ENCODE results near the gene TRDMT1.
A peak's percentile ranks its signal among the peaks of the same experiment; 100 is the strongest.

The TRDMT1 gene

GRCh38 chr10:17200912-17201793 is at the start of gene TRDMT1:
TSS of gene TRDMT1 (minus strand) at chr10:17201672. CDS start at chr10:17201634, 38 bp downstream.
- peak; percentile 83 for DNase-seq (ENCODE audit: low read depth in 2 of 2)

GRCh38 chr10:17250736-17251135 is 49.3 kb upstream of the TRDMT1 start:
- no peak for DNase-seq (ENCODE audit: low read depth in 2 of 2)

GRCh38 chr10:17249820-17250219 is 48.3 kb upstream of the TRDMT1 start:
- no peak for DNase-seq (ENCODE audit: low read depth in 2 of 2)

- DNase-seq (ENCODE audit: low read depth in 2 of 2): no peak
Measured at GRCh38 chr10:17248964-17249363, 47.5 kb upstream of the TRDMT1 start.

- DNase-seq (ENCODE audit: low read depth in 2 of 2): no peak
Measured at GRCh38 chr10:17247210-17247609, 45.7 kb upstream of the TRDMT1 start.

GRCh38 chr10:17244700-17245365 is 43.4 kb upstream of the TRDMT1 start:
- no peak for DNase-seq (ENCODE audit: low read depth in 2 of 2)

- DNase-seq (ENCODE audit: low read depth in 2 of 2): no peak
Measured at GRCh38 chr10:17241611-17242333, 40.3 kb upstream of the TRDMT1 start.

GRCh38 chr10:17240616-17241015 is 39.1 kb upstream of the TRDMT1 start:
- no peak for DNase-seq (ENCODE audit: low read depth in 2 of 2)

- DNase-seq (ENCODE audit: low read depth in 2 of 2): no peak
Measured at GRCh38 chr10:17240096-17240495, 38.6 kb upstream of the TRDMT1 start.

- DNase-seq (ENCODE audit: low read depth in 2 of 2): no peak
Measured at GRCh38 chr10:17239345-17240085, 38.0 kb upstream of the TRDMT1 start.

GRCh38 chr10:17238445-17239291 is 37.2 kb upstream of the TRDMT1 start:
- peak; percentile 79 to 82 for DNase-seq (ENCODE audit: low read depth in 2 of 2)

GRCh38 chr10:17237915-17238444 is 36.5 kb upstream of the TRDMT1 start:
- no peak for DNase-seq (ENCODE audit: low read depth in 2 of 2)

- DNase-seq (ENCODE audit: low read depth in 2 of 2): no peak
Measured at GRCh38 chr10:17237149-17237527, 35.7 kb upstream of the TRDMT1 start.

GRCh38 chr10:17236468-17237148 is 35.1 kb upstream of the TRDMT1 start:
- DNase-seq (ENCODE audit: low read depth in 2 of 2): no peak

- no peak for DNase-seq (ENCODE audit: low read depth in 2 of 2)
Measured at GRCh38 chr10:17235136-17235535, 33.7 kb upstream of the TRDMT1 start.

GRCh38 chr10:17234431-17234945 is 33.0 kb upstream of the TRDMT1 start:
- DNase-seq (ENCODE audit: low read depth in 2 of 2): no peak

- no peak for DNase-seq (ENCODE audit: low read depth in 2 of 2)
Measured at GRCh38 chr10:17233286-17233991, 32.0 kb upstream of the TRDMT1 start.

GRCh38 chr10:17232276-17232960 is 30.9 kb upstream of the TRDMT1 start:
- no peak for DNase-seq (ENCODE audit: low read depth in 2 of 2)
